HG02938 (cell line): ENCODE results near the gene FBXO7.

Experiments used
- ATAC-seq: cut with Tn5 transposase; IDR thresholded peaks from one replicate; pipeline ENCODE4 v1.9.1; 2021; ENCODE audit warnings: mild to moderate bottlenecking, moderate library complexity; ENCODE audit not compliant: unreplicated experiment

The FBXO7 gene

DNA sequence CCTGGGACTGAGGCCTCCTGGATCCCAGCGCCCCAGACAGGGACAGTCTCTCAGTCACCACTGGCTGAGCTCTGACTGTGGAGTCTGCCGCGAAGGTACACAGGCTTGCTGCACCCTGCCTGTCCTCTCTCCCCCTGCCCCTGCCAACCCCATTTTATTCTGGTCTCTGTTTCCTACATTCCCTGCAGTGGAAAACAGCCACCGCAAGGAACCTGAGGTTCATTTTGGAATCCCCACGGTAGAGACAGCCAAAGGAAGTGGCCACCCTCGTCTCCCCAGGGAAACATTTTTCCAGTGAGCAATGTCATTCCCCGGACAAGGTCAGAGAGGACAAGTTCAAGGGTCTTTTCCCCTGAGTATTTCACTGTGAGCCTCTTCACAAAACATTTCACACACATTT lies 56.6 kb downstream of the FBXO7 start:
- ATAC-seq = no peak

DNA sequence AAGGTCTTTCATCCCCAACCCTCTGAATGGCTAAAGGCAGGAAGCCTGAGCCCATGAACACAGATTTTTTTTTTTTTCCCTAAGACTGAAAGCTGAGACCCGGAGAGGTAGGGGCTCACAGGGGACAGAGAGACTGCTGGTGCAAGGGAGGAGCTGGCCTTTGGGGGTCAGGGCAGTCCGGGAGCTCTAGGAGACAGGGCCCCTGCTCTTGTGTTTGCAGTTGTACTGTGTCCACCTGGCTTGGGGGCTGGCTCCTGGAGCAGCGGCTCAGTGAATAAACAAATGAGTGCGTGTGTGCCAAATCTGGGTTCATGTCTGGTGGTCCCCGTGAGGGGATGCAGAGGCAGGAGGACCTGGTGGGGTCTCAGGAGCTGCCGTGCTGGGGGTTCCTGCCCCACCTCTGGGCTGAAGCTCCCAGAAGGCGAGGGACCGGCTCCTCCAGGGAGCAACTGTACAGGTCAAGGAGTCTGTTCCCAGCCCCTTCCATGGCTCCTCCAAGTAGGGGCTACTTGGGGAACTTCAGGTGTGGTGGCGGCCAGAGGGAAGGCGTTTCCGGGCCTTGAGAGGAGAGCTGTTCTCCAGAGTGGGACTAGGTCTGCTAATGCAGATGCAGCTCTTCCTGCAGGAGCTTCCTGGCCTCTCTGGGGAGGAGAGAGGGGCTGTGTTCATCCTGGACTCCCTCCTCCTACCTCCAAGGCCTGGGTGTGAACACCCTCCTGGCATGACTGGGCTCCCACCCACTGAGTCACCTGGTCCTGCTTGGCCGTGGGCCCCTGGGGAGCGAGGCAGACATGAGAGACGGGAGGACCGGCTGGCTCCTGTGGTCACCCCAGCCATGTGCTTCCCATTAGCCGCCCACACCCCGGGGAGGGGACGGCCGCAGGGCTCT lies 57.6 kb downstream of the FBXO7 start:
- no peak for ATAC-seq

DNA sequence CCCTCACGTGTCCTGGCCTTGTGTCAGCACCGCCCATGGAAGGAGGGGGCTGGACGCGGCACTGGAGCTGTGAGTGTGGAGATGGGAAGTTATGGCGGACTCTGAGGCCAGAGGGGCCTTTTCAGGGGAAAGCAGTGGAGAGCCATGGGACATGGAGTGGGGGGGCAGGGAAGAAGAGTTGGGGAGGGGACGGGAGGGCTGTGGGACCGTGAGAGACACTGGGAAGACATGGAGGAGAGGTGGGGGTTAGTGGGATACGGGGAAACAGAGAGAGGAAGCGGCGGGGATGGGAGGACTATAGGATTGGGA lies 58.2 kb downstream of the FBXO7 start:
- ATAC-seq = no peak

DNA sequence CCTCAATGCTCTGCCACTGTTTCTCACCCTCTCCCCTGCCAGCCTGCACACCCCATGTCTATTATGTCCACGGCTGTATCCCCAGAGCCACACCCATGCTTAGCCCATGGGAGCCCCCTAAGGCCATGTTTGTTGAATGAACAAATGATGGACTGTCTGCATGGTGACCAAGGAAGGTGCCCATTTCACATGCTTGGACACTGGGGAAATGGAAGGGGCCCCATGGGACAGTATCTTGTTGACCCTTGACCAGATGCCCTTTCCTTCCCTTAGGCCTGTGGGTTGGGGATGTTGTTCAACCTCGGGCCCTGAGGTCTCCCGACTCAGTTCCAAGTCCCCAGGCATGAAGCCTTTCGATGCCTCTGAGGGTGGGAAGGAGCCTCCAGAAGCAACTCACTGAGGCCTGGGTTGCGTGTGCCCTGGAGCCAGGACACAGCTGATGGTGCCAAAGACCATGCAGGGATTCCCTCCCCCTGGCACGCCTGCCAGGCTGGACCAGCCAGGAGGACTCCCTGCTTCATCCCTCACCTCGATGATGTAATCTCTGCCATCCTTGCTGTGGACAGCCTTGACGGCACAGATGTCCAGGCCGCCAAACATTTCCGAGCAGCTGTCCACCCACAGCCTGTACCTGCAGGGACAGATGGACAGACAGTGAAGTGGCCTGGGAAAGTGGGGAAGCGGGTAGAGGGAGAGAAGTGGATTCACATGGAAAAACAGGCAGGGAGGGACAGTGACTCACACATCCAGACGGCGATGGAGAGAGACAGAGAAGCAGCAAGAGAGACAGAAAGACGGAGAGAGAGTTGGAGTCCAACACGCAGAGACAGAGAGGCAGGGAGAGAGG lies 58.9 kb downstream of the FBXO7 start:
- ATAC-seq = no peak

DNA sequence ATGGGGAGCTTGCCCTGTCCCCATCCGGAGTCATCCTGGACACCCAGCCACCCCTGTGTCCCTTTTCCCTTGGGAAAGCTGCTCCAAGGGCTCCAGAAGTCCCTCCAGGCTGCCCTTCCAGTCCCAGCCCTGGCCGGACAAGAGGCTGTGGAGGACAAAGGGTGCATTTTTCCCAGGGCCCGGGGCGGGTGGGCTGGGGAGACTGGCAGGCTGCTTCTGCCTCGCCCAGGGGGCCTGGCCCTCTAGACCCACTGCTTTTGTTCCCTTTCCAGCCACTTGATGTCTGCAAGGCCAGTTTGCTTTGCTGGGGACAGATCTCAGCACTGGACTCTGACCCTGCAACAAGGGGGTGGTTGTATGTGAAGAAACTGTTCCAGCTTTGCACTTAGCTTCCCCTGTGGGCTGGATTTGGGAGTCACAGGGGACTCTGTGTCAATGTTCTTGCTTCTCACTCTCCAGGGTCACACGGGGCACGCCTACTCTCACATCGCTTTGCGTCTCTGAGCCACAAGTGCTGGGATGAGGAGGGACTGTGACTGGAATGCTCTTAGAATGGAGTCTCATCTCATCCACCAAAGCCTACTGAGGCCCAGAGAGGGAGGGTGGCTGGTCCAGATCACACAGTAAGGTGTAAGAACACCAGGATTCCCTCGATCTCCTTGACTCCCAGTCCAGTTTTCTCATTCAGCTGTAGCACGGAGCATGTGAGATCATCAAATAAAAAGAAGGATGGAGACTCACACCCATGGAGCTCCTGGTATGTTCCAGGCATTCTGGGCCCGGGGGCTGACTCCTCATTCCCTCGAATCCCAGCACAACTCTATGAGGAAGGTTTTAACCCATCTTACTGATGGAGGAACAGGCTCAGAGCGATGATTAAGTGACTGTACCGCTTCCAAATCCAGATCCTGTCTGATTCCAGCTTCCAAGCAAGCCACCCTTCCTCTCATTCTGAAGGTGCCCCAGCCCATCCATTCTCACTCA lies 59.9 kb downstream of the FBXO7 start:
- ATAC-seq = no peak

DNA sequence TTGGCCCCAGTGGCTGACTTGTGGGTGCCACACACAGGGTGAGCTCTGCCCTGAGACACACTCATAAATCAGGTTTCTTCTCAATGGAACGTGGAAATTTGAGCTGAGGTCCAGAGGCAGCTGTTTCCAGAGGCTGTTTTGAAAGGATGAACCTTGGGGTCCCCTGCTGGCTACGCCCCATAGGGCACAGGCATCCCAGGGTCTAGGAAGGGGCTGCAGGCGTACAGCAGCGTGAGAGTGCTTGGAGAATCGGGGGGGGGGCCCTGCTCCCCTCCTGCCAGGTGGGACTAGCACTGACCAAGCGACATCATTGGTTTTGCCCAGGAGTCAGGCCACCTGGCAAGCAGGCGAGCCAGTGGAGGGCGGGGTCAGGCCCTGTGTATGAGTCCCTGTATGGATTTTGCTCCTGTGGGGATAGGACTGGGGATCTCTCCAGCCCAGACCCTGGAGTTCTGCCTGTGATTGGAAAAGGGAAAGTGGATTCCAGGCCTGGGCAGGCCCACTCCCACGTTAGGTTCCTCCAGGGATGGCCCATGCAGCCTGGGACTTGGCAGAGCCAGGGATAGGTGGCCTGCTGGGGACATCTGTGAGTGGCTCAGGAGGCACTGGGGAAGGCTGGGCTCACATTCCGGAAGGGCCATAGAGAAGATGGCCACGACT lies 61.0 kb downstream of the FBXO7 start:
- no peak for ATAC-seq

DNA sequence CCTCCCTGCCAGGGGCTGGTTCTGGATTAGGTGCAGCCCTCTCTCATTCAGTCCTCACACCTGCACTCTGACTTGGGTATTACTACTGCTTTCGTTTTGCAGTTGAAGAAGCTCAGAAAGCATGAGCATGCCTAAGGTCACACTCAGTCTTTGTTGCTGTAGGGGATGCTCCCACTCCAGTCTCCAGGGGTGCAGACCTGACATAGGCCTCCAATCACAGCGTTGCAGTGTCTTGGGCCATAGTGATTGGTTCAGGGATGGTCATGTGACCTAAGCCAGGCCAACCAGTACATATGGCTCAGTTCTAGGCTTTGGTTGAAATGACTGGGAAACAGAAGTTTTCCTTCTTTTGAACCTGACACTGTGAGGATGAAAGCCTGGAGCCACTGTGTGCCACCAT lies 61.7 kb downstream of the FBXO7 start:
- no peak for ATAC-seq

DNA sequence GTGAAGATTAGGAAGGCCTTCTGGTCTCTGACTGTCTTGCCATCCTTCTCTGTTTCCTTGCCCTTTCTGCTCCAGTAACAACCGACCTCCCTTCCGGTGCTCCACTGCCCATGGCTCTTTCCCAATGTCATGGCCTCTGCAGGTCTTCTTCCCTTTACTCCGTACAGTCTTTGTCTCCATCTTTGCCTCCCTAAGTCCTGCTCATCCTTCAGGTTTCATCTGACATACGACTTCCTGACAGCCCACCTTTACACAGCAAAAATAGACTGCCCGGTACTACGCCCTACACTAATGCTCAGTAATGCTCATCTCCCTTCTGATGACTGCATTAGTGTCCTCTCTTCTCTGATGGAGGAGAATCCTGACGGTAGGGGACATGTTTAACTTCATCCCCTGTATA lies 63.9 kb downstream of the FBXO7 start:
- ATAC-seq = no peak

DNA sequence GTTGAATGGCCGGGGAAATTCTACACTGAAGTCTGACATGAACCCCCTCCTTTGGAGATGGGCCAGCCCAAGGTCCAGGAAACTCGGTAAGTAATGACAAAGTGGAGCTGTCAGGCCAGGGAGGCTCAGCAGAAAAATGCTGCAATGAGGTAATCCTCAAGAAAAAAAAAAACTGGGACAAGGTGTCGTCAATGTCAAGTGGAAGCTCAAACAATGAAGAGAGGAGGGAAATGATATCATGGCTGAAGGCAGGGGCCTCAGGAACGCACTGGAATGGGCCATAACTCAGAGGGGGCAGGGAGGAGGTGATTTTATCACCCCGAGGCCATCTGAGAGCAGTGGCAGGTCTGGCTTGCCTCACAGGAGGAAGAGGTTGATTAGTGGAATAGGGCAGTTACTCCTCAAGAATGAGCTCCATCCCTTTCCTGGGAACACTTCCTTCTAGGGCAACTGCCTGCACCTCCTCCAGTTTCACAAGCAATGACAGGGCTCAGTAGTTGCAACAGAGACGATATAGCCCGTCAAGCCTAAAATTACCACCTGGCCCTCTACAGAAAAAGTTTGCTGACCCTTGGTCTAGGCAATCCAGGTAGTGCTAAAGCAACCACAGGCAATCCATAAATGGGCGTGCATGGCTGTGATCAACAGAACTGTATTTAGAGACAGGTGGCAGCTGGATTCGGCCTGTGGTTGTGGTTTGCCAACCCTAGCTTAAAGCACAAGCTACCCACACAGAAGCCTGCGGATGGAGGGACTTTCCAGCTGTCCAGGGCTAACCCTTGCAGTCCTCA lies 65.2 kb downstream of the FBXO7 start:
- no peak for ATAC-seq

DNA sequence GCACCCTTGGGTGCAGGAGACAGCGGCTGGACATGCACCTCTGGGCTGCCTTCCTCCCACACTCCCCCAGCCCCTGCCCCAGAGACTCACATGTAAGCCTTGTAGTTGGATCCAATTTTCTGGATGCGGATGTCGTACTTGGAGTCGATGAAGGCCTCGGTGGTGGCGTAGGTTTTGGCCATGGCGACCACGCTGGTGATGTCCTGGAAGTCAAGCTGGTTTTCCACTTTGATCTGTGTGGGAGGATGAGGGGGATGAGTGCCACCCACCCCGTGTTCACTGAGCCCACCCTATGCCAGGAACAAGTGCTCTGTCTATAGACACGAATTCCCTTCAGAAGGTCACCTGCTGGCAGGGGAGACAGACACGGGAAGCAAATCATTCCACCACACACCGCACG lies 66.9 kb downstream of the FBXO7 start:
- ATAC-seq = no peak

DNA sequence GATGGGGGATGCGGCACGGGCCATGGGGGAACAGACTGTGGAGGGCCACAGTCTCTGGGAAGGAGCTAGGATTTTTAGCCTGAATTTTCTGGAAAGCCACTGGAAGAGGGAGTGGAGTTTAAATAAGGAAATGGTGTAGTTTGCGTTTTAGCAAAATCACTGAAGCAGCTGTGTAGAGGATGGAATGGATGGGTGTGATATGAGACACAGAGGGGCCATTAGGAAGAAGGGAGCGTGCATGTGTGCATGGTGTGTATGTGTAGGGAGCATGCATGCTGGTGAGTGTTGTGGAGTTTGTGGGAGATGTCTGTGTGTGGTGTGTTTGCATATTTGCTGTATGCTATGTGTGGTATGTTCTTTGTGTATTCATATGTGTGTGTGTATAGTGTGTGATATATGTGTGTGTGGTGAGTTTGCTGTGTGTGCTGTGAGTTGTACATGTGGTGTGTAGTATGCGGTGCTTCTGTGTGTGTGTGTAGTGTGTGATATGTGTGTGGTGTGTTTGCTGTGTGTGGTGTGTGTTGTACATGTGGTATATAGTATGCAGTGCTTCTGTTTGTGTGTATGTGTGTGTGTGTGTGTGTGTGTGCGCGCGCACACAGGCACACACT lies 67.6 kb downstream of the FBXO7 start:
- no peak for ATAC-seq

DNA sequence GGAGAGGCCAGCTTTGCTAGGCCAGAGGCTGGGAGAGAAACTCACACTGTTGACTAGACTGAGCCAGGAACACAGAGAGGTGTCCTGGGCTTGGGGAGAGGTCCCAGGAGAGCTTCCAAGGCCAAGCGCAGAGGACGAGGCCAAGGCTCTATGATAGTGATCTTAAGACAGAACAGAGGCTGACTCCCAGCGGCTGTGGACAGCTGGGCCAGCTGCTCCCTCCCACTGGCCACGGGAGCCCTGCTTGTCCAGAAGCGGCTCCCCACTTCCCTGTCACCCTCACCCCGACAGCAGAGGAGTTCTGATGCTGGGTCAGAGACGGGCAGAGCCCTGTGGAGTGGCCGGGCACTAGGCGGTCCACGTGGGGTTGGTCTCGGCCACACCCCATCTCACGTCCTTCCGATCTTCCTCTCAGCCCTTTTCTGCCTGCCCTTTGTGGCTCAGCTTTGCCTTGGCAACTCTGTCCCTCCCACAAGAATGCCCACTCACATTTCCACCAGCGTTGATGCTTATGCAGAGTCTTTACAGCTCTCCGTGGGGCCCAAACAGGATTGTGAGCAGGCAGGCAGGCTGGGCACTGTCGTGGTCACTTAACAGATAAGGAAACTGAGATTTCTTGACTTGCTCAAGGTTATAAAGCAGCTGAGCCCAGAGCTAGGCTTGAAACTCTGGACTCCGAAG lies 68.2 kb downstream of the FBXO7 start:
- ATAC-seq = no peak

DNA sequence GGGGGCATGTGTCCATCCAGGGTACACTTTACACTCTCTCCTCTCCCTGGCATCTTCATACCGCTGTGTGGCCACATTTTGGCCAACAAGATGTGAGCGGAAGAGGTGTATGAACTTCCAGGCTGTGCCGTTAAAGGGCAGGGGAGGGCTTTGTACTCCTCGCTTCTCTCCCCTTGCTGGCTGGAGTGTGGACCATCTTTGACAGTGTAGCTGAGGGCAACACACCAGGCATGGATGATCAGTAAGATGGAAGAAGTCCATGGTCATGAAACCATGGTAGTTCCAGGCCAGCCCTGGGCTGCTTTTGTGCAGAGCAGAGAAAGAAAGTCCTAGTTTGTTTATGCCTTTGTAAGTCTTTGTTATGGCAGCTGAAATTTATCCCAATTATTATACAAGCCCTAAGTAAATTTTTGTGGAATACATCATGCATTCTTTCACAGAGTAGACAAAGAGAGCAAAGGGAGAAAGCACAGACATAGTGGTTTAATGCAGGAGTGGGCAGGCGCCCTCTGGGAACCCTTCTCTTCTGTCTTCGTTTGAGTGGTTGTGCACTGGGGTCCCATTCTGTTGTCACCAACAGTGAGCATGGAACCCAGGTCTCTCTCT lies 70.4 kb downstream of the FBXO7 start:
- no peak for ATAC-seq

DNA sequence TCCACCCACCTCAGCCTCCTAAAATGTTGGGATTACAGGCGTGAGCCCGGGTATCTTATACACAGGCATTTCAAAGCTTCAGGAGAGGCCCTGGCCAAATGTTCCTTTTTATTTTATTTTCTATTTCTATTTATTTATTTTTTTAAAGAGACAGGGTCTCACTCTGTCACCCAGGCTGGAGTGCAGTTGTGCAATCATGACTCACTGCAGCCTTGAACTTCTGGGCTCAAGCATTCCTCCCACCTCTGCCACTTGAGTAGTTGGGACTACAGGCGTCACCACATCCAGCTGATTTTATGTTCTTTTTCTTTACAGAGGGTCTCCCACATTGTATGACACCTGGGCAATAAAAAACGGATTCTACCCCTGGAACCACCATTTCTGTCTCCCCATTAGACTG lies 71.2 kb downstream of the FBXO7 start:
- no peak for ATAC-seq

DNA sequence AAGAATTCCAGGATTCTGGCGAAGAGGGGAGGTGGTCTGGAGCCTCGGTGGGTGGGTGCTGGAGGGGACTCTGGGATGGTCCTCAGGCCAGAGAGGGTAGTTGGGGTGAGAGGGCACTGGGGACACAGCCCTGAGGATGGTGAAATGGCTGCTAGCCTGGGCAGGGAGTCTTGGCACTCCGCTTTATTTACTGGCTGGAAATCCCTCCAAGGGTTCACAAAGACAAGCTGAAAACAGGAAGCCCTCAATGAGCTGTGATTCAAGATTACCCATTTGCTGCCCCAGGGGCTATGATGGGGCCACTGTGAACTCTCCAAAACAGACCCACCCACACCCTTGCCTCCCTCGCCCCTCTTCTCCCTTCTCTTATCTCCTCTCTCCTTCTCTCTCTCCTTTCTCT lies 71.9 kb downstream of the FBXO7 start:
- no peak for ATAC-seq

DNA sequence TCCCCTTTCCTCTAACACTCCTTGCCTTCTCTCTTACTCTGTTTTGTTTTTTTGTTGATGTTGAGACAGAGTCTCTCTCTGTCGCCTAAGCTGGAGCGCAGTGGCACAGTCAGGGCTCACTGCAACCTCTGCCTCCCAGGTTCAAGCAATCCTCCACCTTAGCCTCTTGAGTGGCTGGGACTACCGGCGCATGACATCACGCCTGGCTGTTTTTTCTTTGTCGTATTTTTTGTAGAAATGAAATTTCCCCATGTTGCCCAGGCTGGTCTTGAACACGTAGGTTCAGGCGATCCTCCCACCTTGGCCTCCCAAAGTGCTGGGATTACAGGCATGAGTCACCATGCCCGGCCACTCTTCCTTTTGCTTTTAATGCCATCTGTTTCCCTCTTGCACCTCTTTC lies 72.3 kb downstream of the FBXO7 start:
- ATAC-seq = no peak

DNA sequence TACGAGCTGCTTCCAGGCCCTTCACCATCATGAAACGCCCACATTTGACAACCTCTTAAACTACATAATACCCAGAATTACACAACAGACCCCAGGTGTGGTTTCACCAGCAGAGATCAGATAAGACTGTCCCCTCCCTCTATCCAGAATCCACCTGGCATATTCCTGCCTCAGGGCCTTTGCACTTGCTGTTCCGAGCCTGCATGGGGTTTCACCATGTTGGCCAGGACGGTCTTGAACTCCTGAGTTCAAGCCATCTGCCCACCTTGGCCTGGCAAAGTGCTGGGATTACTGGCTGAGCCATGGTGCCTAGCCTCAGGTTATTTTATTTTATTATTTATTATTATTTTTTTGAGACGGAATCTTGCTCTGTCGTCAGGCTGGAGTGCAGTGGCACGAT lies 73.4 kb downstream of the FBXO7 start:
- no peak for ATAC-seq
